Liver (tissue), 9 donors: Measurements from ENCODE around the gene CCDC7. TPM values are rescaled to one million over a fixed set of nuclear protein-coding genes. Genes with fewer than 3 reads are reported as not detected.
"Not testable (repeated sequence)": the region's sequence is repeated elsewhere in the genome, so short reads cannot be mapped to it uniquely, and the experiment has no call there.

Experiments
- DNase-seq: peaks from one replicate; pipeline ENCODE4 v3.0.0-alpha.2; 2017; ENCODE audit warnings: low spot score
- H3K27ac ChIP-seq, 2 donors: one replicate each; pipeline ENCODE4 v1.7.0; 2013; ENCODE audit warnings: inconsistent platforms in 2 of 2, low read length in 2 of 2, control low read depth in 1 of 2, low read depth in 1 of 2, mild to moderate bottlenecking in 1 of 2
- H3K27me3 ChIP-seq, 4 donors: one replicate each; pipeline versions ENCODE4 v1.6.1 to v1.7.0; 2013; ENCODE audit warnings: low read length in 3 of 4, inconsistent platforms in 1 of 4, mild to moderate bottlenecking in 1 of 4, moderate library complexity in 1 of 4; ENCODE audit not compliant: control insufficient read depth in 4 of 4, insufficient read depth in 4 of 4
- H3K36me3 ChIP-seq, 4 donors: one replicate each; pipeline versions ENCODE4 v1.6.1 to v1.7.0; 2013; ENCODE audit warnings: low read length in 3 of 4, mild to moderate bottlenecking in 3 of 4, low read depth in 1 of 4, moderate library complexity in 1 of 4; ENCODE audit not compliant: control insufficient read depth in 4 of 4, insufficient read depth in 3 of 4
- H3K4me1 ChIP-seq, 4 donors: one replicate each; pipeline versions ENCODE4 v1.6.1 to v1.7.0; 2013; ENCODE audit warnings: low read length in 3 of 4, mild to moderate bottlenecking in 3 of 4, moderate library complexity in 1 of 4; ENCODE audit not compliant: control insufficient read depth in 4 of 4, insufficient read depth in 4 of 4
- H3K4me3 ChIP-seq, 3 donors: one replicate each; pipeline versions ENCODE4 v1.6.1 to v1.7.0; 2013; ENCODE audit warnings: low read length in 3 of 3, control low read depth in 1 of 3, low read depth in 1 of 3, mild to moderate bottlenecking in 1 of 3
- H3K9ac ChIP-seq, 2 donors: one replicate each; pipeline ENCODE4 v1.7.0; 2013; ENCODE audit warnings: low read length in 2 of 2, mild to moderate bottlenecking in 2 of 2, moderate library complexity in 2 of 2, control low read depth in 1 of 2, low read depth in 1 of 2
- H3K9me3 ChIP-seq, 4 donors: one replicate each; pipeline versions ENCODE4 v1.6.1 to v1.7.0; 2013; ENCODE audit warnings: low read length in 3 of 4; ENCODE audit not compliant: control insufficient read depth in 4 of 4
- EGR1 ChIP-seq, 2 donors: IDR thresholded peaks; 2 replicates each; pipeline ENCODE4 v1.6.1; 2016 to 2018; ENCODE audit warnings: antibody characterized with exemption in 2 of 2, low read depth in 2 of 2
- FOXA1 ChIP-seq: IDR thresholded peaks from 2 replicates; pipeline ENCODE4 v1.6.1; 2016; ENCODE audit warnings: antibody characterized with exemption
- FOXA2 ChIP-seq: IDR thresholded peaks from 2 replicates; pipeline ENCODE4 v1.6.1; 2016; ENCODE audit warnings: antibody characterized with exemption
- GABPA ChIP-seq, 2 donors: IDR thresholded peaks in 1 of 2; conservative IDR thresholded peaks in 1 of 2; 2 replicates each; pipeline ENCODE4 v1.6.1; 2016; ENCODE audit warnings: antibody characterized with exemption in 2 of 2, mild to moderate bottlenecking in 1 of 2, moderate library complexity in 1 of 2
- HNF4A ChIP-seq, 2 donors: conservative IDR thresholded peaks; 2 replicates each; pipeline ENCODE4 v1.6.1; 2016; ENCODE audit warnings: antibody characterized with exemption in 2 of 2, mild to moderate bottlenecking in 2 of 2
- HNF4G ChIP-seq: IDR thresholded peaks from 2 replicates; pipeline ENCODE4 v1.6.1; 2016; ENCODE audit warnings: antibody characterized with exemption
- JUND ChIP-seq, 2 donors: IDR thresholded peaks; 2 replicates each; pipeline ENCODE4 v1.6.1; 2016; ENCODE audit warnings: antibody characterized with exemption in 2 of 2
- MAX ChIP-seq: IDR thresholded peaks from 2 replicates; pipeline ENCODE4 v1.6.1; 2016; ENCODE audit warnings: antibody characterized with exemption
- NR2F2 ChIP-seq: IDR thresholded peaks from 2 replicates; pipeline ENCODE4 v1.6.1; 2016; ENCODE audit warnings: antibody characterized with exemption
- RXRA ChIP-seq, 2 donors: IDR thresholded peaks; 2 replicates each; pipeline ENCODE4 v1.6.1; 2017 to 2018; ENCODE audit warnings: antibody characterized with exemption in 2 of 2, mild to moderate bottlenecking in 1 of 2
- SP1 ChIP-seq: IDR thresholded peaks from 2 replicates; pipeline ENCODE4 v1.6.1; 2018; ENCODE audit warnings: antibody characterized with exemption, mild to moderate bottlenecking
- TAF1 ChIP-seq: conservative IDR thresholded peaks from 2 replicates; pipeline ENCODE4 v1.6.1; 2016; ENCODE audit warnings: antibody characterized with exemption, mild to moderate bottlenecking
- YY1 ChIP-seq: IDR thresholded peaks from 2 replicates; pipeline ENCODE4 v1.6.1; 2016; ENCODE audit warnings: antibody characterized with exemption, mild to moderate bottlenecking
- WGBS: extraction: QIAGEN DNeasy Blood & Tissue Kit; methylation state at CpG from one replicate; pipeline ENCODE4 v1.1.7; 2013; 5-methylcytosine and 5-hydroxymethylcytosine counted together
- polyA plus RNA-seq, 2 donors: library from polyadenylated mRNA; stranded (reverse) in 1 of 2; unstranded in 1 of 2; fragments of 200-250 nt in 1 of 2; fragments of >200 nt in 1 of 2; fragmentation: Nextera tagmentation in 1 of 2; extraction: Ambion mirVana in 1 of 2; gene quantifications; one replicate each; pipeline versions ENCODE4 v1.2.1 to v1.2.3, GENCODE V29; 2013 to 2015
- total RNA-seq, 2 donors: library from RNA; depleted of rRNA; stranded (reverse); fragments of >200 nt; gene quantifications; one replicate each; pipeline ENCODE4 v1.2.3, GENCODE V29; 2014
- TF ChIP-seq, protein P1 (sequence below): IDR thresholded peaks from 2 replicates; pipeline ENCODE4 v1.6.1; 2016; ENCODE audit warnings: antibody characterized with exemption
- TF ChIP-seq, protein P2 (sequence below): fragments of 150-350 bp; IDR thresholded peaks from 2 replicates; pipeline ENCODE4 v1.5.1; 2017; ENCODE audit warnings: improper control_type of control experiment, low read depth, low read length; ENCODE audit not compliant: missing input control
- TF ChIP-seq, protein P3 (sequence below): IDR thresholded peaks from 2 replicates; pipeline ENCODE4 v1.6.1; 2016; ENCODE audit warnings: antibody characterized with exemption
- TF ChIP-seq, protein P4 (sequence below): IDR thresholded peaks from 2 replicates; pipeline ENCODE4 v1.6.1; 2016; ENCODE audit warnings: antibody characterized with exemption, mild to moderate bottlenecking
- donor health status: healthy.
- donor health status: healthy.
- donor health status: healthy.
- donor health status: healthy.
- donor health status: healthy.

CCDC7 gene
- total and polyA plus RNA-seq, 4 donors, result 0.47 to 5.9 (median 3.2) TPM

DNA sequence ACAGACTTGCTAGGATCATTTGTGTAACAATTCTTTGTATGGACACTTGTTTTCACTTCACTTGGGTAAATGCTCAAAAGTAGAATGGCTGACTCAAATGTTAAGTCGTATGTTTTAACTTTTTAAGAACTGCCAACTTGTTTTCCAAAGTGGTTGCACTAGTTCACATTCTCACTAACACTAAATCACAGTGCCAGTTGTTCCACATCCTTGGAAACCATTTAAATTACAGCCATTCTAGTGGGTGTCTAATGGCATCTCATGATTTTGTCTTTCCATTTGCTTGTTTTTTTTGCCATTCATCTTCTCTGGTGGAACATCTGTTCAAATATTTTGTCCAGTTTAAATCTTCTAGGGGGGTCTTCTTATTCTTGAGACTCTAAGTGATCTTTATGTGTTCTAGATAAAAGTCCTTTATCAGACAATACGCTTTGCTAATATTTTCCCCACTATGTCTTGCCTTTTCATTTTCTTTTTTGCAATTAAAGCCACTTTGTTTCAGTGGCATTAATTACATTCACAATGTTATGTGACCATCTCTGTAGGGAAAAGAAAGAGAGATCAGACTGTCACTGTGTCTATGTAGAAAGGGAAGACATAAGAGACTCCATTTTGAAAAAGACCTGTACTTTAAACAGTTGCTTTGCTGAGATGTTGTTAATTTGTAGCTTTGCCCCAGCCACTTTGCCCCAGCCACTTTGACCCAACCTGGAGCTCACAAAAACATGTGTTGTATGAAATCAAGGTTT is 448.1 kb downstream of the CCDC7 start:
- no peak for DNase-seq
- Histone ChIP-seq H3K36me3 (peaks cover 0 to 11% (median 8%) of the 10 kb centered on the region in 4 donors), H3K9me3 (no peaks in the 10 kb centered on the region), H3K4me1 (no peaks in the 10 kb centered on the region), H3K27ac (no peak overlapping the region), H3K9ac (no peak overlapping the region), H3K27me3 (no peaks in the 10 kb centered on the region), H3K4me3 (no peak overlapping the region)
- 92% methylated on average over 2 of the region's 2 CpGs for WGBS
- TF ChIP-seq FOXA1, result no peak
- TF ChIP-seq, protein P1, sequence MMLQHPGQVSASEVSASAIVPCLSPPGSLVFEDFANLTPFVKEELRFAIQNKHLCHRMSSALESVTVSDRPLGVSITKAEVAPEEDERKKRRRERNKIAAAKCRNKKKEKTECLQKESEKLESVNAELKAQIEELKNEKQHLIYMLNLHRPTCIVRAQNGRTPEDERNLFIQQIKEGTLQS, result no peak
- TF ChIP-seq TAF1, result no peak
- TF ChIP-seq RXRA (IDR thresholded peaks at IDR 0.05), result no peak
- no peak for TF ChIP-seq EGR1 (IDR thresholded peaks at IDR 0.05; ENCODE audit: low read depth in 2 of 2)
- no peak for TF ChIP-seq GABPA (IDR thresholded peaks at IDR 0.05 in 1 of 2, conservative IDR thresholded peaks at IDR 0.05 in 1 of 2)
- TF ChIP-seq, protein P2, sequence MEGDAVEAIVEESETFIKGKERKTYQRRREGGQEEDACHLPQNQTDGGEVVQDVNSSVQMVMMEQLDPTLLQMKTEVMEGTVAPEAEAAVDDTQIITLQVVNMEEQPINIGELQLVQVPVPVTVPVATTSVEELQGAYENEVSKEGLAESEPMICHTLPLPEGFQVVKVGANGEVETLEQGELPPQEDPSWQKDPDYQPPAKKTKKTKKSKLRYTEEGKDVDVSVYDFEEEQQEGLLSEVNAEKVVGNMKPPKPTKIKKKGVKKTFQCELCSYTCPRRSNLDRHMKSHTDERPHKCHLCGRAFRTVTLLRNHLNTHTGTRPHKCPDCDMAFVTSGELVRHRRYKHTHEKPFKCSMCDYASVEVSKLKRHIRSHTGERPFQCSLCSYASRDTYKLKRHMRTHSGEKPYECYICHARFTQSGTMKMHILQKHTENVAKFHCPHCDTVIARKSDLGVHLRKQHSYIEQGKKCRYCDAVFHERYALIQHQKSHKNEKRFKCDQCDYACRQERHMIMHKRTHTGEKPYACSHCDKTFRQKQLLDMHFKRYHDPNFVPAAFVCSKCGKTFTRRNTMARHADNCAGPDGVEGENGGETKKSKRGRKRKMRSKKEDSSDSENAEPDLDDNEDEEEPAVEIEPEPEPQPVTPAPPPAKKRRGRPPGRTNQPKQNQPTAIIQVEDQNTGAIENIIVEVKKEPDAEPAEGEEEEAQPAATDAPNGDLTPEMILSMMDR, result no peak
- TF ChIP-seq HNF4G, result no peak
- no peak for TF ChIP-seq HNF4A (conservative IDR thresholded peaks at IDR 0.05)
- no peak for TF ChIP-seq MAX
- TF ChIP-seq, protein P3, sequence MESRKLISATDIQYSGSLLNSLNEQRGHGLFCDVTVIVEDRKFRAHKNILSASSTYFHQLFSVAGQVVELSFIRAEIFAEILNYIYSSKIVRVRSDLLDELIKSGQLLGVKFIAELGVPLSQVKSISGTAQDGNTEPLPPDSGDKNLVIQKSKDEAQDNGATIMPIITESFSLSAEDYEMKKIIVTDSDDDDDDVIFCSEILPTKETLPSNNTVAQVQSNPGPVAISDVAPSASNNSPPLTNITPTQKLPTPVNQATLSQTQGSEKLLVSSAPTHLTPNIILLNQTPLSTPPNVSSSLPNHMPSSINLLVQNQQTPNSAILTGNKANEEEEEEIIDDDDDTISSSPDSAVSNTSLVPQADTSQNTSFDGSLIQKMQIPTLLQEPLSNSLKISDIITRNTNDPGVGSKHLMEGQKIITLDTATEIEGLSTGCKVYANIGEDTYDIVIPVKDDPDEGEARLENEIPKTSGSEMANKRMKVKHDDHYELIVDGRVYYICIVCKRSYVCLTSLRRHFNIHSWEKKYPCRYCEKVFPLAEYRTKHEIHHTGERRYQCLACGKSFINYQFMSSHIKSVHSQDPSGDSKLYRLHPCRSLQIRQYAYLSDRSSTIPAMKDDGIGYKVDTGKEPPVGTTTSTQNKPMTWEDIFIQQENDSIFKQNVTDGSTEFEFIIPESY, result no peak
- TF ChIP-seq NR2F2, result no peak
- TF ChIP-seq, protein P4, sequence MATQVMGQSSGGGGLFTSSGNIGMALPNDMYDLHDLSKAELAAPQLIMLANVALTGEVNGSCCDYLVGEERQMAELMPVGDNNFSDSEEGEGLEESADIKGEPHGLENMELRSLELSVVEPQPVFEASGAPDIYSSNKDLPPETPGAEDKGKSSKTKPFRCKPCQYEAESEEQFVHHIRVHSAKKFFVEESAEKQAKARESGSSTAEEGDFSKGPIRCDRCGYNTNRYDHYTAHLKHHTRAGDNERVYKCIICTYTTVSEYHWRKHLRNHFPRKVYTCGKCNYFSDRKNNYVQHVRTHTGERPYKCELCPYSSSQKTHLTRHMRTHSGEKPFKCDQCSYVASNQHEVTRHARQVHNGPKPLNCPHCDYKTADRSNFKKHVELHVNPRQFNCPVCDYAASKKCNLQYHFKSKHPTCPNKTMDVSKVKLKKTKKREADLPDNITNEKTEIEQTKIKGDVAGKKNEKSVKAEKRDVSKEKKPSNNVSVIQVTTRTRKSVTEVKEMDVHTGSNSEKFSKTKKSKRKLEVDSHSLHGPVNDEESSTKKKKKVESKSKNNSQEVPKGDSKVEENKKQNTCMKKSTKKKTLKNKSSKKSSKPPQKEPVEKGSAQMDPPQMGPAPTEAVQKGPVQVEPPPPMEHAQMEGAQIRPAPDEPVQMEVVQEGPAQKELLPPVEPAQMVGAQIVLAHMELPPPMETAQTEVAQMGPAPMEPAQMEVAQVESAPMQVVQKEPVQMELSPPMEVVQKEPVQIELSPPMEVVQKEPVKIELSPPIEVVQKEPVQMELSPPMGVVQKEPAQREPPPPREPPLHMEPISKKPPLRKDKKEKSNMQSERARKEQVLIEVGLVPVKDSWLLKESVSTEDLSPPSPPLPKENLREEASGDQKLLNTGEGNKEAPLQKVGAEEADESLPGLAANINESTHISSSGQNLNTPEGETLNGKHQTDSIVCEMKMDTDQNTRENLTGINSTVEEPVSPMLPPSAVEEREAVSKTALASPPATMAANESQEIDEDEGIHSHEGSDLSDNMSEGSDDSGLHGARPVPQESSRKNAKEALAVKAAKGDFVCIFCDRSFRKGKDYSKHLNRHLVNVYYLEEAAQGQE, result no peak
- TF ChIP-seq YY1, result no peak
- TF ChIP-seq JUND (IDR thresholded peaks at IDR 0.05), result no peak
- no peak for TF ChIP-seq FOXA2
- no peak for TF ChIP-seq SP1

DNA sequence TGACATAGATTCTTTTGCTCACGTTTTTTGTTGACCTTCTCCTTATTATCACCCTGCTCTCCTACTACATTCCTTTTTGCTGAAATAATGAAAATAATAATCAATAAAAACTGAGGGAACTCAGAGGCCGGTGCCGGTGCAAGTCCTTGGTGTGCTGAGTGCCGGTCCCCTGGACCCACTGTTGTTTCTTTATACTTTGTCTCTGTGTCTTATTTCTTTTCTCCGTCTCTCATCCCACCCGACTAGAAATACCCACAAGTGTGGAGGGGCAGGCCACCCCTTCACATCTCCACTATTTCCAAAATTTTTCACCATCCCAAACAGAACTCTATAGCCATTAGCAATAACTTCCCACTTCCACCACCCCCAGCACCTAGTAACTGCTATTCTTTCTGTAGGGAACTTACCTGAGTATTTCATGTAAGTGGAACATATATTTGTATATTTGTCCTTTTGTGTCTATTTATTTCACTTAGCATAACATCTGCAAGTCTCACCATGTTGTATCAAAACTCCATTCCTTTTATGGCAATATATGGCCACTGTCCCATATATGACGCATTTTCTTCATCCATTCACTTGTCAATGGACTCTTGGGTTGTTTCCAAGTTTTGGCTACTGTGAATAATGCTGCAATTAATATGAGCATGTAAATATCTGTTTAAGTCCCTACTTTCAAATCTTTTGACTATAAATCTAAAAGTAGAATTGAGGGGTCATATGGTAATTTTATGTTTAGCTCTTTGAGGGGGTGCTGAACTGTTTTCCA is 449.4 kb downstream of the CCDC7 start:
- H3K4me3 ChIP-seq, H3K27me3 ChIP-seq, H3K4me1 ChIP-seq, H3K27ac ChIP-seq, H3K9me3 ChIP-seq, DNase-seq, H3K9ac ChIP-seq: not testable (repeated sequence)
- WGBS, result 92% methylated on average over 7 of the region's 7 CpGs
- H3K36me3 ChIP-seq, result peaks cover 0 to 14% (median 9%) of the 10 kb centered on the region in 4 donors
